SK-N-SH treated with all-trans-retinoic acid at 6 μM for 48 hours (cell line): Measurements from ENCODE around the gene RNF224.

Experiments
- ATAC-seq: fragments of 200-7000 bp; cut with Tn5 transposase; 3 replicates; pipeline ENCODE4 v1.9.1; 2020; ENCODE audit warnings: mild to moderate bottlenecking, moderate library complexity
- CSDC2 ChIP-seq: fragments of 250-450 bp; sonication (Bioruptor Pico); IDR thresholded peaks from 2 replicates; pipeline ENCODE4 v1.5.0; 2020; ENCODE audit warnings: mild to moderate bottlenecking, moderate library complexity
- GLIS3 ChIP-seq: fragments of 250-450 bp; sonication (Bioruptor Pico); IDR thresholded peaks from 2 replicates; pipeline ENCODE4 v1.5.0; 2020; ENCODE audit warnings: mild to moderate bottlenecking, moderate library complexity
- PATZ1 ChIP-seq: fragments of 250-450 bp; sonication (Bioruptor Pico); IDR thresholded peaks from 2 replicates; pipeline ENCODE4 v1.8.0; 2020; ENCODE audit warnings: mild to moderate bottlenecking, moderate library complexity, borderline replicate concordance
- PPARA ChIP-seq: fragments of 250-450 bp; sonication (Bioruptor Pico); IDR thresholded peaks from 2 replicates; pipeline ENCODE4 v1.5.0; 2020; ENCODE audit warnings: mild to moderate bottlenecking, borderline replicate concordance
- TCF4 ChIP-seq: fragments of 250-450 bp; sonication (Bioruptor Pico); IDR thresholded peaks from 2 replicates; pipeline ENCODE4 v1.8.0; 2021; ENCODE audit warnings: mild to moderate bottlenecking, moderate library complexity, borderline replicate concordance
- TOX ChIP-seq: fragments of 250-450 bp; sonication (Bioruptor Pico); IDR thresholded peaks from 2 replicates; pipeline ENCODE4 v1.8.0; 2021; ENCODE audit warnings: mild to moderate bottlenecking, moderate library complexity, borderline replicate concordance
- ZC3H10 ChIP-seq: fragments of 250-450 bp; sonication (Bioruptor Pico); IDR thresholded peaks from 2 replicates; pipeline ENCODE4 v1.5.1; 2021; ENCODE audit warnings: mild to moderate bottlenecking, moderate library complexity
- ZFP30 ChIP-seq: fragments of 450-650 bp; formaldehyde crosslinking; IDR thresholded peaks from 2 replicates; pipeline ENCODE4 v1.5.0; 2022; ENCODE audit warnings: mild to moderate bottlenecking, moderate library complexity
- ZNF565 ChIP-seq: fragments of 450-650 bp; formaldehyde crosslinking; conservative IDR thresholded peaks from 2 replicates; pipeline ENCODE4 v1.5.0; 2020; ENCODE audit warnings: low read depth, mild to moderate bottlenecking, moderate library complexity
- TF ChIP-seq, protein P1 (sequence below): fragments of 250-450 bp; sonication (Bioruptor Pico); IDR thresholded peaks from 2 replicates; pipeline ENCODE4 v1.5.1; 2021; ENCODE audit warnings: mild to moderate bottlenecking, moderate library complexity

RNF224 gene

GRCh38 chr9:137278061-137278701 lies 50.9 kb downstream of the RNF224 start:
- ATAC-seq: no peak

More at GRCh38 chr9:137278061-137278701, 50.9 kb downstream of the RNF224 start:
- no peak for TF ChIP-seq TOX
- no peak for TF ChIP-seq PATZ1 (CRISPR knock-in tag)
- no peak for TF ChIP-seq GLIS3 (CRISPR knock-in tag)
- TF ChIP-seq CSDC2: no peak
- no peak for TF ChIP-seq ZC3H10 (CRISPR knock-in tag)
- no peak for TF ChIP-seq TCF4 (CRISPR knock-in tag)
- TF ChIP-seq ZFP30: no peak
- no peak for TF ChIP-seq PPARA (CRISPR knock-in tag)
- TF ChIP-seq ZNF565 (CRISPR knock-in tag): no peak
- TF ChIP-seq, protein P1, sequence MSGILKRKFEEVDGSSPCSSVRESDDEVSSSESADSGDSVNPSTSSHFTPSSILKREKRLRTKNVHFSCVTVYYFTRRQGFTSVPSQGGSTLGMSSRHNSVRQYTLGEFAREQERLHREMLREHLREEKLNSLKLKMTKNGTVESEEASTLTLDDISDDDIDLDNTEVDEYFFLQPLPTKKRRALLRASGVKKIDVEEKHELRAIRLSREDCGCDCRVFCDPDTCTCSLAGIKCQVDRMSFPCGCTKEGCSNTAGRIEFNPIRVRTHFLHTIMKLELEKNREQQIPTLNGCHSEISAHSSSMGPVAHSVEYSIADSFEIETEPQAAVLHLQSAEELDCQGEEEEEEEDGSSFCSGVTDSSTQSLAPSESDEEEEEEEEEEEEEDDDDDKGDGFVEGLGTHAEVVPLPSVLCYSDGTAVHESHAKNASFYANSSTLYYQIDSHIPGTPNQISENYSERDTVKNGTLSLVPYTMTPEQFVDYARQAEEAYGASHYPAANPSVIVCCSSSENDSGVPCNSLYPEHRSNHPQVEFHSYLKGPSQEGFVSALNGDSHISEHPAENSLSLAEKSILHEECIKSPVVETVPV: no peak
- TF ChIP-seq, all 23 proteins: peak for 0
